HFF-Myc (cell line): ENCODE data around the gene FERMT3.

ENCODE experiments used
- DNase-seq: peaks from one replicate; pipeline ENCODE4 v3.0.0-alpha.2; 2011; ENCODE audit warnings: low read depth; ENCODE audit errors: extremely low read depth
- H3K4me3 ChIP-seq: replicated peaks from 2 replicates; pipeline ENCODE4 v1.5.1; 2011; ENCODE audit warnings: low read depth, mild to moderate bottlenecking, control low read depth, low read length
- CTCF ChIP-seq: IDR thresholded peaks from 2 replicates; pipeline ENCODE4 v1.5.1; 2012; ENCODE audit warnings: mild to moderate bottlenecking, low read depth, low read length, control low read depth; ENCODE audit errors: missing control alignments

FERMT3 gene

GRCh38 chr11:64165481-64165841, 41.1 kb upstream of the FERMT3 start:
- no peak for DNase-seq
- peak overlapping the region; percentile 78 for H3K4me3 ChIP-seq
- no peak for TF ChIP-seq CTCF

- H3K4me3 ChIP-seq = peak within 1 kb of the TSS; percentile 78
- no peak for TF ChIP-seq CTCF
These were observed 40.5 kb upstream of the FERMT3 start, which contains the start of gene MACROD1 for GRCh38 chr11:64165842-64166635. Gene MACROD1, minus strand, starts transcription at chr11:64166113. Its CDS starts 119 bp downstream, at chr11:64165994.

GRCh38 chr11:64170419-64170818, 36.1 kb upstream of the FERMT3 start:
- TF ChIP-seq CTCF = no peak
- no peak for DNase-seq
- no peak overlapping the region for H3K4me3 ChIP-seq

More at GRCh38 chr11:64165842-64166635, 40.5 kb upstream of the FERMT3 start, which contains the start of gene MACROD1:
- no peak for DNase-seq

GRCh38 chr11:64173616-64174355, 32.7 kb upstream of the FERMT3 start:
- H3K4me3 ChIP-seq = no peak overlapping the region
- TF ChIP-seq CTCF = no peak
- no peak for DNase-seq

- no peak for TF ChIP-seq CTCF
- H3K4me3 ChIP-seq = no peak overlapping the region
- no peak for DNase-seq
These were observed 29.8 kb upstream of the FERMT3 start for GRCh38 chr11:64176751-64177150.

- no peak for TF ChIP-seq CTCF
- H3K4me3 ChIP-seq = no peak overlapping the region
- DNase-seq = no peak
These were observed 28.3 kb upstream of the FERMT3 start for GRCh38 chr11:64178203-64178602.
